Neural cell (in vitro differentiated cells): ENCODE results near the gene TMC2.

Source experiments
- CTCF ChIP-seq: fragments of 450-650 bp; IDR thresholded peaks from 2 replicates; pipeline ENCODE4 v1.5.1; 2014; ENCODE audit warnings: antibody characterized with exemption, mild to moderate bottlenecking, moderate library complexity; ENCODE audit not compliant: poor library complexity, severe bottlenecking
- EZH2 ChIP-seq: fragments of 200-600, 300-800 bp; shearing (Covaris generic), sonication (generic); IDR thresholded peaks from 2 replicates; pipeline ENCODE4 v1.6.1; 2014; ENCODE audit warnings: antibody characterized with exemption, low read length, borderline replicate concordance, mild to moderate bottlenecking; ENCODE audit not compliant: insufficient read depth, poor library complexity, severe bottlenecking
- MXI1 ChIP-seq: fragments of 450-650 bp; conservative IDR thresholded peaks from 2 replicates; pipeline ENCODE4 v1.6.1; 2014; ENCODE audit warnings: antibody characterized with exemption, mild to moderate bottlenecking; ENCODE audit not compliant: poor library complexity, severe bottlenecking
- POLR2AphosphoS5 ChIP-seq: IDR thresholded peaks from 2 replicates; pipeline ENCODE4 v1.6.1; 2012

- TF ChIP-seq CTCF: no peak
- no peak for TF ChIP-seq EZH2
- TF ChIP-seq MXI1: no peak
- TF ChIP-seq POLR2AphosphoS5: no peak
Measured at GRCh38 chr20:2593756-2594155, 57.4 kb downstream of the TMC2 start.
